SK-N-SH (cell line): ENCODE results near the gene ELMO2. TPM values are rescaled to one million over a fixed set of nuclear protein-coding genes. Genes with fewer than 3 reads are reported as not detected.

Experiments
- CTCF ChIA-PET: fragments of 300-600, 350-600 bp; formaldehyde crosslinking; extraction: SDS; loops from one replicate; lab custom pipeline; 2021; lab: Yijun Ruan, JAX
- POLR2A ChIA-PET: fragments of 350-600 bp; sonication (Branson Sonifier 250); formaldehyde crosslinking; extraction: SDS; loops from one replicate; lab custom pipeline; 2020; ENCODE audit warnings: antibody characterized with exemption, inconsistent platforms; lab: Yijun Ruan, JAX
- DNase-seq: peaks from one replicate; pipeline ENCODE4 v3.0.0; 2012
- H2AFZ ChIP-seq: fragments of 200-600 bp; sonication (generic); 2 replicates; pipeline ENCODE4 v1.8.1; 2016; ENCODE audit warnings: antibody characterized with exemption, mild to moderate bottlenecking, low read depth
- H3F3A ChIP-seq: fragments of 200-600 bp; sonication (generic); replicated peaks from 2 replicates; pipeline ENCODE3; 2016; ENCODE audit warnings: antibody characterized with exemption, mild to moderate bottlenecking; ENCODE audit not compliant: insufficient read depth
- H3K27ac ChIP-seq, 2 experiments: fragments of 200-500 bp in 1 of 2; fragments of 200-600 bp in 1 of 2; sonication (Bioruptor generic) in 1 of 2; sonication (generic), shearing (Covaris generic) in 1 of 2; 2 replicates each; pipeline versions ENCODE4 v1.5.1 to v1.6.1; 2014 to 2016; ENCODE audit warnings: low read depth in 2 of 2, inconsistent platforms in 1 of 2, low read length in 1 of 2, mild to moderate bottlenecking in 1 of 2, mixed read lengths in 1 of 2
- H3K27me3 ChIP-seq: fragments of 200-600 bp; sonication (generic), shearing (Covaris generic); 2 replicates; pipeline ENCODE4 v1.6.1; 2016; ENCODE audit warnings: mixed run types; ENCODE audit not compliant: insufficient read depth
- H3K36me3 ChIP-seq, 2 experiments: fragments of 200-500 bp in 1 of 2; fragments of 200-600 bp in 1 of 2; sonication (Bioruptor generic) in 1 of 2; sonication (generic) in 1 of 2; replicated peaks in 1 of 2; 2 replicates each; pipeline versions ENCODE3 to v1.5.1; 2014 to 2016; ENCODE audit warnings: low read length in 1 of 2, mild to moderate bottlenecking in 1 of 2; ENCODE audit not compliant: insufficient read depth in 2 of 2, control insufficient read depth in 1 of 2
- H3K4me1 ChIP-seq, 2 experiments: fragments of 200-500 bp in 1 of 2; fragments of 200-600 bp in 1 of 2; sonication (Bioruptor generic) in 1 of 2; sonication (generic), shearing (Covaris generic) in 1 of 2; 2 replicates each; pipeline versions ENCODE4 v1.5.1 to v1.6.1; 2014 to 2016; ENCODE audit warnings: low read depth in 1 of 2, low read length in 1 of 2, mixed run types in 1 of 2; ENCODE audit not compliant: insufficient read depth in 2 of 2, control insufficient read depth in 1 of 2
- H3K4me2 ChIP-seq: fragments of 200-600 bp; sonication (generic), shearing (Covaris generic); 2 replicates; pipeline ENCODE4 v1.6.1; 2017; ENCODE audit warnings: mixed run types
- H3K4me3 ChIP-seq, 2 experiments: fragments of 200-500 bp in 1 of 2; fragments of 200-600 bp in 1 of 2; sonication (Bioruptor generic) in 1 of 2; sonication (generic), shearing (Covaris generic) in 1 of 2; 2 replicates each; pipeline versions ENCODE4 v1.5.1 to v1.8.1; 2014 to 2016; ENCODE audit warnings: low read depth in 2 of 2, inconsistent platforms in 1 of 2, low read length in 1 of 2, mild to moderate bottlenecking in 1 of 2, mixed read lengths in 1 of 2, moderate library complexity in 1 of 2
- H3K79me2 ChIP-seq: fragments of 200-600 bp; sonication (generic); 2 replicates; pipeline ENCODE4 v1.8.1; 2017; ENCODE audit warnings: mild to moderate bottlenecking; ENCODE audit not compliant: insufficient read depth
- H3K9ac ChIP-seq: fragments of 200-600 bp; sonication (generic); 2 replicates; pipeline ENCODE4 v1.6.1; 2017; ENCODE audit warnings: mixed run types
- H3K9me2 ChIP-seq: fragments of 200-600 bp; sonication (generic); 2 replicates; pipeline ENCODE4 v1.6.1; 2017; ENCODE audit warnings: mixed run types
- H3K9me3 ChIP-seq: fragments of 200-600 bp; sonication (generic); 2 replicates; pipeline ENCODE4 v1.6.1; 2017; ENCODE audit warnings: mixed run types, mild to moderate bottlenecking, moderate library complexity
- H4K20me1 ChIP-seq: fragments of 200-600 bp; sonication (generic); 2 replicates; pipeline ENCODE4 v1.6.1; 2017; ENCODE audit warnings: mild to moderate bottlenecking, mixed run types; ENCODE audit not compliant: insufficient read depth
- FOSL2 ChIP-seq: IDR thresholded peaks from 2 replicates; pipeline ENCODE4 v1.4.0; 2012; ENCODE audit warnings: low read depth, mild to moderate bottlenecking, moderate library complexity, borderline replicate concordance
- FOXM1 ChIP-seq: IDR thresholded peaks from 2 replicates; pipeline ENCODE4 v1.4.0; 2012; ENCODE audit warnings: low read depth, mild to moderate bottlenecking
- MAX ChIP-seq: IDR thresholded peaks from 2 replicates; pipeline ENCODE4 v1.4.0; 2012; ENCODE audit warnings: low read depth
- MXI1 ChIP-seq: IDR thresholded peaks from 2 replicates; pipeline ENCODE4 v1.6.1; 2012; ENCODE audit warnings: mild to moderate bottlenecking, low read depth, low read length, improper control_type of control experiment
- NRF1 ChIP-seq: IDR thresholded peaks from 2 replicates; pipeline ENCODE4 v1.6.1; 2012; ENCODE audit warnings: low read depth, mild to moderate bottlenecking, low read length
- PBX3 ChIP-seq: IDR thresholded peaks from 2 replicates; pipeline ENCODE4; 2012
- POLR2AphosphoS5 ChIP-seq: IDR thresholded peaks from 2 replicates; pipeline ENCODE4 v1.6.1; 2012; ENCODE audit warnings: low read depth, low read length
- RCOR1 ChIP-seq: fragments of 150-350 bp; IDR thresholded peaks from 2 replicates; pipeline ENCODE4 v1.6.1; 2017; ENCODE audit warnings: antibody characterized with exemption, low read length
- RXRA ChIP-seq: IDR thresholded peaks from 2 replicates; pipeline ENCODE4 v1.4.0; 2012; ENCODE audit warnings: low read depth, mild to moderate bottlenecking, borderline replicate concordance
- SMC3 ChIP-seq: IDR thresholded peaks from 2 replicates; pipeline ENCODE4 v1.6.1; 2012; ENCODE audit warnings: low read depth, low read length, improper control_type of control experiment
- ZBTB33 ChIP-seq: IDR thresholded peaks from 2 replicates; pipeline ENCODE4 v1.4.0; 2012; ENCODE audit warnings: low read depth, borderline replicate concordance
- WGBS: methylation state at CpG from one replicate; pipeline ENCODE4 v1.1.6; 2017; ENCODE audit warnings: low lambda C conversion rate; 5-methylcytosine and 5-hydroxymethylcytosine counted together
- polyA plus RNA-seq, 3 experiments: library from polyadenylated mRNA; depleted of rRNA; stranded (reverse); fragments of >200 nt; gene quantifications; 2 replicates each; pipeline ENCODE4 v1.2.3, GENCODE V29; 2012
- TF ChIP-seq, protein P1 (sequence below): fragments of 150-350 bp; IDR thresholded peaks from 2 replicates; pipeline ENCODE4 v1.6.1; 2017; ENCODE audit warnings: antibody characterized with exemption, low read length, low read depth, borderline replicate concordance
- TF ChIP-seq, protein P2 (sequence below): IDR thresholded peaks from 2 replicates; pipeline ENCODE4 v1.4.0; 2012; ENCODE audit warnings: low read depth, borderline replicate concordance

The ELMO2 gene
- polyA plus RNA-seq, 1 of the 3 experiments (the other 2 are of a cell fraction): 32.1 TPM

- Histone ChIP-seq H3K9me3 (no peaks in the 10 kb centered on the region), H3F3A (no peaks in the 10 kb centered on the region), H3K4me2 (no peak overlapping the region), H4K20me1 (no peaks in the 10 kb centered on the region), H3K36me3 (peaks cover 44 to 84% of the 10 kb centered on the region in 2 experiments), H3K4me1 (no peaks in the 10 kb centered on the region), H3K9me2 (no peaks in the 10 kb centered on the region), H2AFZ (no peak overlapping the region), H3K79me2 (no peaks in the 10 kb centered on the region), H3K9ac (no peak overlapping the region), H3K27ac (no peak overlapping the region), H3K4me3 (no peak overlapping the region), H3K27me3 (no peaks in the 10 kb centered on the region)
- TF ChIP-seq RXRA: no peak
- TF ChIP-seq POLR2AphosphoS5: no peak
- no peak for TF ChIP-seq FOSL2
- TF ChIP-seq PBX3: no peak
- no peak for TF ChIP-seq NRF1
- no peak for TF ChIP-seq MXI1
- TF ChIP-seq FOXM1: no peak
- TF ChIP-seq ZBTB33: no peak
- TF ChIP-seq, protein P1, sequence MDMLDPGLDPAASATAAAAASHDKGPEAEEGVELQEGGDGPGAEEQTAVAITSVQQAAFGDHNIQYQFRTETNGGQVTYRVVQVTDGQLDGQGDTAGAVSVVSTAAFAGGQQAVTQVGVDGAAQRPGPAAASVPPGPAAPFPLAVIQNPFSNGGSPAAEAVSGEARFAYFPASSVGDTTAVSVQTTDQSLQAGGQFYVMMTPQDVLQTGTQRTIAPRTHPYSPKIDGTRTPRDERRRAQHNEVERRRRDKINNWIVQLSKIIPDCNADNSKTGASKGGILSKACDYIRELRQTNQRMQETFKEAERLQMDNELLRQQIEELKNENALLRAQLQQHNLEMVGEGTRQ: no peak
- TF ChIP-seq RCOR1: no peak
- no peak for TF ChIP-seq SMC3
- TF ChIP-seq, protein P2, sequence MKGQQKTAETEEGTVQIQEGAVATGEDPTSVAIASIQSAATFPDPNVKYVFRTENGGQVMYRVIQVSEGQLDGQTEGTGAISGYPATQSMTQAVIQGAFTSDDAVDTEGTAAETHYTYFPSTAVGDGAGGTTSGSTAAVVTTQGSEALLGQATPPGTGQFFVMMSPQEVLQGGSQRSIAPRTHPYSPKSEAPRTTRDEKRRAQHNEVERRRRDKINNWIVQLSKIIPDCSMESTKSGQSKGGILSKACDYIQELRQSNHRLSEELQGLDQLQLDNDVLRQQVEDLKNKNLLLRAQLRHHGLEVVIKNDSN: no peak
- TF ChIP-seq MAX: no peak
- 91% methylated on average over 4 of the region's 4 CpGs for WGBS
- POLR2A ChIA-PET: no interaction called here
- CTCF ChIA-PET: no interaction called here
- no peak for DNase-seq
Observed at GRCh38 chr20:46376196-46376785, 30.1 kb downstream of the ELMO2 start.
